ENCODE data around the gene TMEM233.

The TMEM233 gene

GRCh38 chr12:119659289-119659897 lies 65.8 kb downstream of the TMEM233 start:
- DNase-seq (ENCODE audit: low spot score): peak; percentile 58

DNA sequence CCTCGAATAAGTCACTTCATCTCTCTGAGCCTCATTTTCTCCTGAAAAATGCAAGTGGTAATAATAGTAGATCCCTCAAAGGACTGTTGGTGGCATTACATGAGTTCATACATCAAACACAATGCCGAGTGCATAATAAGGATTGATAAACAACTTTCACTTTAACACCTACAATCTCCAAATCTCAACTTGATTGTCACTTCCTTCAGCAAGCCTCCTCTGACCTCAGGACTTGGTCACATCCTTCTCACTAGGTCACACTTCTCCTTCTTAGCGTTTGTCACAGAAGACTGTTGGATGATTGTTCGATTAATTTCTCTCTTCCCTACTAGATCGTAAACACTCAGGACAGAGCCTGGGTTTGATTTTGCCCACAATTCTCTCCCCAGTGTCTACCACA lies 66.5 kb downstream of the TMEM233 start:
- DNase-seq (ENCODE audit: low spot score): no peak

- DNase-seq (ENCODE audit: low spot score): no peak
These were observed 68.3 kb downstream of the TMEM233 start for GRCh38 chr12:119661882-119662281.

- no peak for DNase-seq (ENCODE audit: low spot score)
These were observed 71.1 kb downstream of the TMEM233 start for GRCh38 chr12:119664642-119665041.

GRCh38 chr12:119665164-119665929 lies 71.8 kb downstream of the TMEM233 start:
- DNase-seq (ENCODE audit: low spot score): no peak

DNA sequence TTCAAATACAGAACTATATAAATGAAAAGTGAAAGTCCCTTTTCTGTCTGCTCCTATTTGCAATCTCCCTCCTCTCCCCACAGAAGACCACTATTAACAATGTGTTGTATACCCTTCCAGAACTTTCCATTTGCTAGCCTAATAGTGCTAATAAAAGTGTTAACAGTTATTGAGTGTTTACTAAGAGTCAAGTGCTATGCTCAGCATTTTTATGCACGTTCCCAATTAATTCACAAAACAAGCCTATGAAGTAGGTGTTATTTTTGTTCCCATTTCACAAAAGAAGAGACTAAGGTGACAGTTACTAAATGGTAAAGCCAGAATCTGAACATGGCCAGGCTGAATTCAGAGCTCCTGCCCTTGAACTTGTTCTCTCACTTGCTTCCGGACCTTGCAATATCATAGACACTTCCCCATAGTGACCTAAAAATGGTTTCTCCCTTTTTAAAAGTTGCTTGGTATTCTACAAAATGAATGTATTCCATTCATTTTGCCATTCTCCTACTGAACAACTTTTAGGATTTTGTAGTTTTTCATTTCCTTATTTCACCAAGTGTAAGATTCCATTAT lies 72.7 kb downstream of the TMEM233 start:
- DNase-seq (ENCODE audit: low spot score): no peak

GRCh38 chr12:119666900-119667576 lies 73.5 kb downstream of the TMEM233 start:
- no peak for DNase-seq (ENCODE audit: low spot score)

GRCh38 chr12:119667577-119668323 lies 74.2 kb downstream of the TMEM233 start, which contains the start of gene PRKAB1:
Gene PRKAB1, plus strand, starts transcription at chr12:119668133. Its CDS starts 112 bp downstream, at chr12:119668245.
- peak; percentile 99 for DNase-seq (ENCODE audit: low spot score)

DNA sequence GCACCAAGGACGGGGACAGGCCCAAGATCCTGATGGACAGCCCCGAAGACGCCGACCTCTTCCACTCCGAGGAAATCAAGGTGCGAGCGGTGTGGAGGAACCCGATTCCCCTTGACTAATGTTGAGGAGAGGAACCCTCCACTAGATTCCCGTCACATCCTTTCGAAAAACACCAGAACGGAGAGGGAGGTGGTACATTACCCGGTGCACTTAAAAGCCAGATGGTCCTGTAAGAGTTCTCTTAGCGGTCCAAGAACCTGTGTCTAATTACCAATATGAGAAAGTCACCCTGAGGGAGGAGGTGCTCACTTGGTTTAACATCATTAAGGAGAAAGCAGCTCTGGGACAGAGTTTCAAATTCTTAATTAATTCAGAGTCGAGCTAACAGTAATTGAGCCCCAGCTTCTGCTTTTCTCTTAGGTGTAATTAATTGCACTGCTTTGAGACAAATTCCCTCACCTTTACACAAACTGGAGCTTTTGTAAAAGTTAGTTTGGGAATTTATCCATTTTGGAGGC lies 74.8 kb downstream of the TMEM233 start:
- DNase-seq (ENCODE audit: low spot score): no peak

- no peak for DNase-seq (ENCODE audit: low spot score)
These were observed 76.3 kb downstream of the TMEM233 start for GRCh38 chr12:119669744-119670472.

GRCh38 chr12:119671070-119671469 lies 77.5 kb downstream of the TMEM233 start:
- no peak for DNase-seq (ENCODE audit: low spot score)

- DNase-seq (ENCODE audit: low spot score): no peak
These were observed 78.6 kb downstream of the TMEM233 start for GRCh38 chr12:119672194-119672593.

- no peak for DNase-seq (ENCODE audit: low spot score)
These were observed 80.1 kb downstream of the TMEM233 start for GRCh38 chr12:119673634-119674033.

- no peak for DNase-seq (ENCODE audit: low spot score)
These were observed 81.0 kb downstream of the TMEM233 start for GRCh38 chr12:119674560-119674959.

GRCh38 chr12:119676022-119676421 lies 82.4 kb downstream of the TMEM233 start:
- no peak for DNase-seq (ENCODE audit: low spot score)

- DNase-seq (ENCODE audit: low spot score): no peak
These were observed 83.0 kb downstream of the TMEM233 start for GRCh38 chr12:119676573-119676972.

- DNase-seq (ENCODE audit: low spot score): no peak
These were observed 84.9 kb downstream of the TMEM233 start for GRCh38 chr12:119678459-119678858.

DNA sequence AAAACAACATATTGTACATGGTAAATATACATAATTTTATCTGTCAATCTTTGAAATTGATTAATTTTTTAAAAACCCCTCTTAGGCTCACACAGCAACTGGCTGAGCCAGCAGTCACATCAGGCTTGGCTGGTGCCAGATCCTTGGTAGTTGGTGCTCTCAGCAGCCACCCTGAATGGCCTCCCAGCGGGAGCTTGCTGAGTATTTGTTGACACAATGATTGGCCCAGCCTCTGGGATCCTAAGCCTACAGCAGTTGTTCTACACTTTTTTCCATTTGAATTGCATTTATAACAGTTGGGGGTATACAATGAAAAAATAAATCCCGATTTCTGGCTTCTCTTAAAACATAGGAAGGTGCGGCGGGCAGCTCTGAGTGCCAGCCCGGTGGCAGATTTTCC lies 85.5 kb downstream of the TMEM233 start:
- DNase-seq (ENCODE audit: low spot score): no peak

DNA sequence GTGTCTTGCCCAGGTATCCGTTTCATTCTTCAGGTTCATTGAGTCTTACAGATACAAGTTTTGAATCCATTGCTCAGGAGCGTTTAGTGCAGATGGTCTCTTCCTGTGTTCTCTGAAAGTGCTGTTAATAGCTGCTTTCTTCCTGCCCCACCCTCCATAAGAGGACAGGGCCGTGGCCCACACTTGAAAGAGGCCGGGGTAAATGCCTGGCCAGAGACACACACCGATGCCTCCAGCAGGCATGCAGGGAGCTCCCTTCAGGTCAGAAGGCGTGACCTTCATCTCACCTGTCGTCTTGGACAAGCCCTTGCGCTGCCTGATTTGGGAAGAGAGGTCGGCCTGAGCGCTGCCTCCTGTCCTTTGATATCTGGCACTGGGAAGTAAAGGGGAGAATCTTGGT lies 85.9 kb downstream of the TMEM233 start:
- no peak for DNase-seq (ENCODE audit: low spot score)

DNA sequence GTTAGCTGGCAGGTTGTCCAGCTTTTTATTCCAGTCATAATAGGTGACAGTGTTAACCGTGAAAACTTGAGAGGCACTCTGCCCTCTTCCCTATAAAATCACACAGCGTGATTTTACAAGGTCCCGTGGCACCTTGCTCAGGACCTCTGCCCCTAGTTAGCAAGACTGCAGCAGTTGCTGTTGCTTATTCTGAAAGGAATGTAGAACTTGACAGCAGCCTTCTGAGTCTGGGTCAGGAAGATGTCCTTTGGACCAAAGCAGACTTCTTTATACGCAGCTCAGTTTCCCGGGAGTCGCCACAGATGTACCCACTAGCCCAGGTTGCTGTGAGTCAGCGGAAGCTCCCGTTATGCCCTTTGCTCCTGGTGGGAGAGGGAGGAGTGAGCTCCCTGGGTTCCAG lies 87.5 kb downstream of the TMEM233 start:
- no peak for DNase-seq (ENCODE audit: low spot score)

All from AG08395 (cell line).